Measurements from ENCODE around the gene TLCD2. TPM values are rescaled to one million over a fixed set of nuclear protein-coding genes. Genes with fewer than 3 reads are reported as not detected.

The TLCD2 gene
- total and polyA plus RNA-seq, 2 of the 13 experiments (the other 11 are each of a cell fraction or from before 2014, with no cell fraction given): 0.90 to 1.1 TPM

DNA sequence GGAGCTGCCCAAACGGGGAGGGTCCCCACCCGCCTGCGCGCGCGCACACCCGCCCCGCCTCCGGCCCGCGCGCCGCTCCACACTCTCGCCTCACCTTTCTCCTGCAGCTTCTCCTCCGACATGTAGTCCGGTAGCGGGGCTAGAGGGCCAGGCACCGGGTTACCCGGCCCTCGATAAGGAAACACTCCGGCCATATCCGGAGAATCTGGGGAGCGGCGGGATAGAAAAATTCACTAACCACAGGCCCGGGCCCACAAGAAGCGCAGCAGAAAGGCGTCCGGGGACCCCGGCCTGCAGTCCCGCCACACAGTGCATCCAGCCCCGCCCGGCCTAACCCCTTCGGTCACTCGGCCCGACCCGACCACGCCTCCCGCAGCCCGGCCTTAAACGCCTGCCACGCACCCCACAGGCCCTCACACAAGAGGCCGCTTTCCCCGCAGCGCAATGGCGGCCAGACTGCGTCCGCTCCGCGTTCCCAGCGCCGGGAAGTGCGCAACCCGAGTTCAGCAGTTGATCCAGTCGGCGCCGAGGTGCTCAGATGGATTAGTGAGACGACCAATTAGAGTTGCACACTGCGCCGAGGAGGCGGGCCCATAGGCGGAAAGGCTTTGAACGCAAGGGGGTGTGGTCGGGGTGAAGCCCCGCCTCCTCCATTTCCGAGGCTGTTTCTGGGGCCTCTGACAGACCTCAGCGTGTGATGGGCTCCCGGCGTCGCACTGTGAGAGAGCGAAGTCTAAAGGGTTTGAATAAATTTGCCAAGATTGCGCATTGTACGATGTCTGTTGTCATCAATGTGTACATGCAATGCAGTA is 25.6 kb downstream of the TLCD2 start, which contains the start of gene PRPF8 (continued):
- peak; percentile 76; the same call in 1 of the 2 replicates for TF ChIP-seq KMT2B (CRISPR knock-in tag; IDR thresholded peaks at IDR 0.05)
- no peak for TF ChIP-seq ZNF101 (CRISPR knock-in tag; IDR thresholded peaks at IDR 0.05; ENCODE audit: borderline replicate concordance, low read depth)
- TF ChIP-seq, protein P1, sequence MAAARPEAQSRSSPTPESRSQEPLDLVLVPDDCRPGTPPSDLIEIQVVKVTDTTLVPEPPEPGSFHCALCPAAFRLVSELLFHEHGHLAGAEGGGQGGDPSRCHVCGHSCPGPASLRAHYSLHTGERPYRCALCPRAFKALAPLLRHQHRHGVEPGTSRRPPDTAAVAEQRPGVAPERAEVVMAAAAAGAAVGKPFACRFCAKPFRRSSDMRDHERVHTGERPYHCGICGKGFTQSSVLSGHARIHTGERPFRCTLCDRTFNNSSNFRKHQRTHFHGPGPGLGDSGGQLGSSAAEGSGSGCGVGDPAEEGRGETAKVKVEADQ (CRISPR knock-in tag; IDR thresholded peaks at IDR 0.05; ENCODE audit: borderline replicate concordance): no peak
- no peak for TF ChIP-seq ZNF33A (CRISPR knock-in tag; IDR thresholded peaks at IDR 0.05; ENCODE audit: borderline replicate concordance)
- no peak for TF ChIP-seq MAZ (IDR thresholded peaks at IDR 0.05; ENCODE audit: borderline replicate concordance, low read depth, low read length)
- no peak for TF ChIP-seq MAZ (CRISPR knock-in tag; IDR thresholded peaks at IDR 0.05; ENCODE audit: low read depth)
- TF ChIP-seq, protein P2, sequence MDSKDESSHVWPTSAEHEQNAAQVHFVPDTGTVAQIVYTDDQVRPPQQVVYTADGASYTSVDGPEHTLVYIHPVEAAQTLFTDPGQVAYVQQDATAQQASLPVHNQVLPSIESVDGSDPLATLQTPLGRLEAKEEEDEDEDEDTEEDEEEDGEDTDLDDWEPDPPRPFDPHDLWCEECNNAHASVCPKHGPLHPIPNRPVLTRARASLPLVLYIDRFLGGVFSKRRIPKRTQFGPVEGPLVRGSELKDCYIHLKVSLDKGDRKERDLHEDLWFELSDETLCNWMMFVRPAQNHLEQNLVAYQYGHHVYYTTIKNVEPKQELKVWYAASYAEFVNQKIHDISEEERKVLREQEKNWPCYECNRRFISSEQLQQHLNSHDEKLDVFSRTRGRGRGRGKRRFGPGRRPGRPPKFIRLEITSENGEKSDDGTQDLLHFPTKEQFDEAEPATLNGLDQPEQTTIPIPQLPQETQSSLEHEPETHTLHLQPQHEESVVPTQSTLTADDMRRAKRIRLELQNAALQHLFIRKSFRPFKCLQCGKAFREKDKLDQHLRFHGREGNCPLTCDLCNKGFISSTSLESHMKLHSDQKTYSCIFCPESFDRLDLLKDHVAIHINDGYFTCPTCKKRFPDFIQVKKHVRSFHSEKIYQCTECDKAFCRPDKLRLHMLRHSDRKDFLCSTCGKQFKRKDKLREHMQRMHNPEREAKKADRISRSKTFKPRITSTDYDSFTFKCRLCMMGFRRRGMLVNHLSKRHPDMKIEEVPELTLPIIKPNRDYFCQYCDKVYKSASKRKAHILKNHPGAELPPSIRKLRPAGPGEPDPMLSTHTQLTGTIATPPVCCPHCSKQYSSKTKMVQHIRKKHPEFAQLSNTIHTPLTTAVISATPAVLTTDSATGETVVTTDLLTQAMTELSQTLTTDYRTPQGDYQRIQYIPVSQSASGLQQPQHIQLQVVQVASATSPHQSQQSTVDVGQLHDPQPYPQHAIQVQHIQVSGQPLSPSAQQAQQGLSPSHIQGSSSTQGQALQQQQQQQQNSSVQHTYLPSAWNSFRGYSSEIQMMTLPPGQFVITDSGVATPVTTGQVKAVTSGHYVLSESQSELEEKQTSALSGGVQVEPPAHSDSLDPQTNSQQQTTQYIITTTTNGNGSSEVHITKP (CRISPR knock-in tag; IDR thresholded peaks at IDR 0.05; ENCODE audit: low read depth): no peak
- peak; percentile 56; the same call in 1 of the 2 replicates for TF ChIP-seq ESRRA (CRISPR knock-in tag; IDR thresholded peaks at IDR 0.05; ENCODE audit: low read depth)
- TF ChIP-seq HES4 (CRISPR knock-in tag; IDR thresholded peaks at IDR 0.05; ENCODE audit: borderline replicate concordance): no peak; the same call in 1 of the 2 replicates
- TF ChIP-seq NFYB (CRISPR knock-in tag; IDR thresholded peaks at IDR 0.05): peak; percentile 93
- TF ChIP-seq, protein P3, sequence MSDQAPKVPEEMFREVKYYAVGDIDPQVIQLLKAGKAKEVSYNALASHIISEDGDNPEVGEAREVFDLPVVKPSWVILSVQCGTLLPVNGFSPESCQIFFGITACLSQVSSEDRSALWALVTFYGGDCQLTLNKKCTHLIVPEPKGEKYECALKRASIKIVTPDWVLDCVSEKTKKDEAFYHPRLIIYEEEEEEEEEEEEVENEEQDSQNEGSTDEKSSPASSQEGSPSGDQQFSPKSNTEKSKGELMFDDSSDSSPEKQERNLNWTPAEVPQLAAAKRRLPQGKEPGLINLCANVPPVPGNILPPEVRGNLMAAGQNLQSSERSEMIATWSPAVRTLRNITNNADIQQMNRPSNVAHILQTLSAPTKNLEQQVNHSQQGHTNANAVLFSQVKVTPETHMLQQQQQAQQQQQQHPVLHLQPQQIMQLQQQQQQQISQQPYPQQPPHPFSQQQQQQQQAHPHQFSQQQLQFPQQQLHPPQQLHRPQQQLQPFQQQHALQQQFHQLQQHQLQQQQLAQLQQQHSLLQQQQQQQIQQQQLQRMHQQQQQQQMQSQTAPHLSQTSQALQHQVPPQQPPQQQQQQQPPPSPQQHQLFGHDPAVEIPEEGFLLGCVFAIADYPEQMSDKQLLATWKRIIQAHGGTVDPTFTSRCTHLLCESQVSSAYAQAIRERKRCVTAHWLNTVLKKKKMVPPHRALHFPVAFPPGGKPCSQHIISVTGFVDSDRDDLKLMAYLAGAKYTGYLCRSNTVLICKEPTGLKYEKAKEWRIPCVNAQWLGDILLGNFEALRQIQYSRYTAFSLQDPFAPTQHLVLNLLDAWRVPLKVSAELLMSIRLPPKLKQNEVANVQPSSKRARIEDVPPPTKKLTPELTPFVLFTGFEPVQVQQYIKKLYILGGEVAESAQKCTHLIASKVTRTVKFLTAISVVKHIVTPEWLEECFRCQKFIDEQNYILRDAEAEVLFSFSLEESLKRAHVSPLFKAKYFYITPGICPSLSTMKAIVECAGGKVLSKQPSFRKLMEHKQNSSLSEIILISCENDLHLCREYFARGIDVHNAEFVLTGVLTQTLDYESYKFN (CRISPR knock-in tag; conservative IDR thresholded peaks at IDR 0.05): peak; percentile 28; the same call in 1 of the 2 replicates
- no peak for TF ChIP-seq MAFK (conservative IDR thresholded peaks at IDR 0.05 in 1 of 2, IDR thresholded peaks at IDR 0.05 in 1 of 2; ENCODE audit: low read length in 2 of 2)
- TF ChIP-seq ZNF484 (CRISPR knock-in tag; IDR thresholded peaks at IDR 0.05; ENCODE audit: borderline replicate concordance, low read depth): no peak
- TF ChIP-seq SNAPC2 (CRISPR knock-in tag; IDR thresholded peaks at IDR 0.05): no peak
- TF ChIP-seq, protein P4, sequence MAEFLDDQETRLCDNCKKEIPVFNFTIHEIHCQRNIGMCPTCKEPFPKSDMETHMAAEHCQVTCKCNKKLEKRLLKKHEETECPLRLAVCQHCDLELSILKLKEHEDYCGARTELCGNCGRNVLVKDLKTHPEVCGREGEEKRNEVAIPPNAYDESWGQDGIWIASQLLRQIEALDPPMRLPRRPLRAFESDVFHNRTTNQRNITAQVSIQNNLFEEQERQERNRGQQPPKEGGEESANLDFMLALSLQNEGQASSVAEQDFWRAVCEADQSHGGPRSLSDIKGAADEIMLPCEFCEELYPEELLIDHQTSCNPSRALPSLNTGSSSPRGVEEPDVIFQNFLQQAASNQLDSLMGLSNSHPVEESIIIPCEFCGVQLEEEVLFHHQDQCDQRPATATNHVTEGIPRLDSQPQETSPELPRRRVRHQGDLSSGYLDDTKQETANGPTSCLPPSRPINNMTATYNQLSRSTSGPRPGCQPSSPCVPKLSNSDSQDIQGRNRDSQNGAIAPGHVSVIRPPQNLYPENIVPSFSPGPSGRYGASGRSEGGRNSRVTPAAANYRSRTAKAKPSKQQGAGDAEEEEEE (CRISPR knock-in tag; IDR thresholded peaks at IDR 0.05; ENCODE audit: borderline replicate concordance): no peak
- TF ChIP-seq ZNF644 (CRISPR knock-in tag; IDR thresholded peaks at IDR 0.05; ENCODE audit: low read depth): no peak
- 0 out of 2 replicates have a peak, but pooled peaks have one; percentile 50 for TF ChIP-seq IRX3 (CRISPR knock-in tag; IDR thresholded peaks at IDR 0.05; ENCODE audit: borderline replicate concordance, low read depth)
- TF ChIP-seq TRIM24 (CRISPR knock-in tag; IDR thresholded peaks at IDR 0.05): no peak
- TF ChIP-seq ZNF720 (CRISPR knock-in tag; IDR thresholded peaks at IDR 0.05): no peak

All from HepG2 (cell line).